GM23248 (cell line): ENCODE data around the gene RAD51. TPM values are rescaled to one million over a fixed set of nuclear protein-coding genes. Genes with fewer than 3 reads are reported as not detected.
A peak's percentile ranks its signal among the peaks of the same experiment; 100 is the strongest.

Experiments
- DNase-seq: peaks from one replicate; pipeline ENCODE4 v3.0.0-alpha.2; 2015
- H2AFZ ChIP-seq: fragments of 200-600 bp; sonication (generic); 2 replicates; pipeline ENCODE4 v1.6.1; 2016; ENCODE audit warnings: antibody characterized with exemption
- H3F3A ChIP-seq: fragments of 200-600 bp; sonication (generic); 2 replicates; pipeline ENCODE4 v1.6.1; 2016; ENCODE audit warnings: mild to moderate bottlenecking, antibody characterized with exemption, mixed run types; ENCODE audit not compliant: insufficient read depth
- H3K27ac ChIP-seq: fragments of 200-600 bp; sonication (generic); 2 replicates; pipeline ENCODE4 v1.5.1; 2016; ENCODE audit warnings: mild to moderate bottlenecking
- H3K27me3 ChIP-seq: fragments of 200-600 bp; sonication (generic); replicated peaks from 2 replicates; pipeline ENCODE4 v1.6.1; 2016; ENCODE audit warnings: mild to moderate bottlenecking; ENCODE audit not compliant: insufficient read depth
- H3K36me3 ChIP-seq: fragments of 200-600 bp; sonication (generic); 2 replicates; pipeline ENCODE4 v1.6.1; 2016; ENCODE audit warnings: low read depth, mild to moderate bottlenecking
- H3K4me1 ChIP-seq: fragments of 200-600 bp; sonication (generic); 2 replicates; pipeline ENCODE4 v1.6.1; 2016; ENCODE audit warnings: mild to moderate bottlenecking; ENCODE audit not compliant: insufficient read depth
- H3K4me2 ChIP-seq: fragments of 200-600 bp; sonication (generic); one replicate; pipeline ENCODE4 v1.6.1; 2016; ENCODE audit warnings: mild to moderate bottlenecking; ENCODE audit not compliant: unreplicated experiment
- H3K4me3 ChIP-seq: fragments of 200-600 bp; sonication (generic); 2 replicates; pipeline ENCODE4 v1.5.1; 2016; ENCODE audit warnings: mild to moderate bottlenecking
- H3K79me2 ChIP-seq: fragments of 200-600 bp; sonication (generic); 2 replicates; pipeline ENCODE4 v1.6.1; 2016; ENCODE audit warnings: mild to moderate bottlenecking; ENCODE audit not compliant: insufficient read depth
- H3K9ac ChIP-seq: fragments of 200-600 bp; sonication (generic); 2 replicates; pipeline ENCODE4 v1.6.1; 2016; ENCODE audit warnings: mild to moderate bottlenecking
- H3K9me2 ChIP-seq: fragments of 200-600 bp; sonication (generic); 2 replicates; pipeline ENCODE4 v1.6.1; 2016; ENCODE audit warnings: mixed run types, mild to moderate bottlenecking, moderate library complexity; ENCODE audit not compliant: insufficient read depth
- H3K9me3 ChIP-seq: fragments of 200-600 bp; sonication (generic); one replicate; pipeline ENCODE4 v1.6.1; 2017; ENCODE audit warnings: low read depth
- H4K20me1 ChIP-seq: fragments of 200-600 bp; sonication (generic); 2 replicates; pipeline ENCODE4 v1.6.0; 2016; ENCODE audit not compliant: insufficient read depth
- EZH2 ChIP-seq: fragments of 200-600 bp; sonication (generic); IDR thresholded peaks from 2 replicates; pipeline ENCODE4 v1.6.1; 2018; ENCODE audit warnings: antibody characterized with exemption, mild to moderate bottlenecking; ENCODE audit not compliant: insufficient read depth, poor library complexity, severe bottlenecking
- EZH2phosphoT487 ChIP-seq: fragments of 200-600 bp; sonication (generic); IDR thresholded peaks from 2 replicates; pipeline ENCODE4 v1.6.1; 2018; ENCODE audit warnings: antibody characterized with exemption, moderate library complexity, mild to moderate bottlenecking, low read depth; ENCODE audit not compliant: insufficient read depth
- WGBS, 2 experiments: methylation state at CpG; one replicate each; pipeline ENCODE4 v1.1.6; 2015 to 2017; ENCODE audit warnings: low lambda C conversion rate in 2 of 2, low coverage in 1 of 2; ENCODE audit errors: missing lambda C conversion rate in 2 of 2; 5-methylcytosine and 5-hydroxymethylcytosine counted together
- in situ Hi-C: fragments of 300-500 bp; cut with MboI; formaldehyde crosslinking; loops from 2 replicates; pipeline ENCODE4 v1.15.0; 2020
- polyA plus RNA-seq: library from polyadenylated mRNA; unstranded; fragments of >200 nt; fragmentation: Nextera tagmentation; extraction: Ambion mirVana; gene quantifications from 2 replicates; pipeline ENCODE4 v1.2.1, GENCODE V29; 2016
- total RNA-seq: library from RNA; depleted of rRNA; stranded (reverse); fragments of >200 nt; shearing (Covaris generic); gene quantifications from 2 replicates; pipeline ENCODE4 v1.2.3, GENCODE V29; 2014

The RAD51 gene
- total and polyA plus RNA-seq, 2 experiments from 2014 or later = 5.1 to 12.1 TPM

DNA sequence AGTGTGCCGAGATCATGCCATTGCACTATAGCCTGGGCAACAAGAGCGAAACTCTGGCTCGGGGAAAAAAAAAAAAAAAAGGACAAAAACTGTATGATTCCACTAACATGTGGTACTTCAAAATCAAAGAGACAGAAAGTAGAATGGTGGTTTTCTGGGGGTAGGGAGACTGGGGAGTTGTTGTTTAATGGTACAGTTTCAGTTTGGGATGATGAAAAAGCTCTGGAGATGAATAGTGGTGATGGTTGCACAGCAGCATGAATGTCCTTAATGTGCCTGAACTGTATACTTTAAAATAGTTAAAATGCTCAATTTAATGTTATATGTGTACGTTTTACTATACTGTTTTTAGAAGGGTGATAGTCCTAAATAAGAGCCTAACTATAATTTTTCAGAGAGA, 27.4 kb downstream of the RAD51 start:
- Histone ChIP-seq H3K27ac (no peak overlapping the region), H3K27me3 (no peaks in the 10 kb centered on the region), H3K9me2 (no peaks in the 10 kb centered on the region), H3K4me3 (no peak overlapping the region), H3K9ac (no peak overlapping the region), H4K20me1 (no peaks in the 10 kb centered on the region), H3K4me1 (0 out of 2 replicates have a peak, but pooled peaks cover 6% of the 10 kb centered on the region), H3F3A (peaks cover 14% of the 10 kb centered on the region; the same call in 1 of the 2 replicates), H3K4me2 (no peak overlapping the region), H3K36me3 (peaks cover 6% of the 10 kb centered on the region; the same call in 1 of the 2 replicates), H3K79me2 (no peaks in the 10 kb centered on the region), H3K9me3 (no peaks in the 10 kb centered on the region), H2AFZ (no peak overlapping the region)
- WGBS, 2 experiments = 95% methylated on average over 4 of the region's 4 CpGs
- TF ChIP-seq EZH2 = no peak
- no peak for TF ChIP-seq EZH2phosphoT487
- in situ Hi-C loops = no loop called here
- DNase-seq = no peak

- Histone ChIP-seq H3K4me3 (no peak overlapping the region), H3K9ac (no peak overlapping the region), H3K4me2 (no peak overlapping the region), H4K20me1 (no peaks in the 10 kb centered on the region), H3K79me2 (no peaks in the 10 kb centered on the region), H3K27ac (no peak overlapping the region), H3K4me1 (0 out of 2 replicates have a peak, but pooled peaks cover 6% of the 10 kb centered on the region), H3F3A (peaks cover 14% of the 10 kb centered on the region; the same call in 1 of the 2 replicates), H3K9me3 (no peaks in the 10 kb centered on the region), H3K36me3 (peaks cover 6% of the 10 kb centered on the region; the same call in 1 of the 2 replicates), H3K27me3 (no peaks in the 10 kb centered on the region), H3K9me2 (no peaks in the 10 kb centered on the region), H2AFZ (no peak overlapping the region)
- WGBS, 2 experiments = 92 to 95% methylated on average over 2 of the region's 2 CpGs
- in situ Hi-C loops = no loop called here
- DNase-seq = peak; percentile 39
- no peak for TF ChIP-seq EZH2
- TF ChIP-seq EZH2phosphoT487 = no peak
These were observed 28.0 kb downstream of the RAD51 start for GRCh38 chr15:40722934-40723333.

- DNase-seq = no peak
- no peak for TF ChIP-seq EZH2
- no peak for TF ChIP-seq EZH2phosphoT487
- Histone ChIP-seq H3F3A (peaks cover 14% of the 10 kb centered on the region; the same call in 1 of the 2 replicates), H3K9me2 (no peaks in the 10 kb centered on the region), H3K4me3 (no peak overlapping the region), H4K20me1 (no peaks in the 10 kb centered on the region), H3K79me2 (no peaks in the 10 kb centered on the region), H3K9ac (no peak overlapping the region), H3K4me1 (0 out of 2 replicates have a peak, but pooled peaks cover 6% of the 10 kb centered on the region), H2AFZ (no peak overlapping the region), H3K36me3 (peaks cover 6% of the 10 kb centered on the region; the same call in 1 of the 2 replicates), H3K9me3 (no peaks in the 10 kb centered on the region), H3K27me3 (no peaks in the 10 kb centered on the region), H3K4me2 (no peak overlapping the region), H3K27ac (no peak overlapping the region)
- WGBS, 2 experiments = 85% methylated on average over 2 of the region's 2 CpGs
- in situ Hi-C loops = no loop called here
These were observed 28.9 kb downstream of the RAD51 start for GRCh38 chr15:40723919-40724318.

DNA sequence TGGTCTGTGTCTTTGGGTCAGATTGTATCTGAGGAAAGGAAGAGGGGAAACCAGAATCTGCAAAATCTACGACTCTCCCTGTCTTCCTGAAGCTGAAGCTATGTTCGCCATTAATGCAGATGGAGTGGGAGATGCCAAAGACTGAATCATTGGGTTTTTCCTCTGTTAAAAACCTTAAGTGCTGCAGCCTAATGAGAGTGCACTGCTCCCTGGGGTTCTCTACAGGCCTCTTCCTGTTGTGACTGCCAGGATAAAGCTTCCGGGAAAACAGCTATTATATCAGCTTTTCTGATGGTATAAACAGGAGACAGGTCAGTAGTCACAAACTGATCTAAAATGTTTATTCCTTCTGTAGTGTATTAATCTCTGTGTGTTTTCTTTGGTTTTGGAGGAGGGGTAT, 36.1 kb downstream of the RAD51 start:
- no peak overlapping the region for H3K4me3 ChIP-seq
- H3K27me3 ChIP-seq = no peaks in the 10 kb centered on the region
- 0 out of 2 replicates have a peak, but pooled peaks cover 3% of the 10 kb centered on the region for H3F3A ChIP-seq
- TF ChIP-seq EZH2phosphoT487 (no peak), EZH2 (no peak)
- no peak for DNase-seq
- H3K9me3 ChIP-seq = no peaks in the 10 kb centered on the region
- no peak overlapping the region for H3K27ac ChIP-seq
- H3K4me2 ChIP-seq = no peak overlapping the region
- H3K36me3 ChIP-seq = peaks cover 26% of the 10 kb centered on the region
- 84 to 89% methylated on average over 3 of the region's 3 CpGs for WGBS, 2 experiments
- H2AFZ ChIP-seq = no peak overlapping the region
- no peaks in the 10 kb centered on the region for H3K79me2 ChIP-seq
- in situ Hi-C loops = no loop called here
- no peaks in the 10 kb centered on the region for H4K20me1 ChIP-seq
- no peaks in the 10 kb centered on the region for H3K4me1 ChIP-seq
- H3K9ac ChIP-seq = no peak overlapping the region
- no peaks in the 10 kb centered on the region for H3K9me2 ChIP-seq
